CD4-positive, alpha-beta T cell treated with Interleukin-15 for 1 hour (primary cell): ENCODE results near the gene C5orf46.

Experiments used
- DNase-seq: peaks from one replicate; pipeline ENCODE4 v3.0.0-alpha.2; 2020

C5orf46 gene

DNA sequence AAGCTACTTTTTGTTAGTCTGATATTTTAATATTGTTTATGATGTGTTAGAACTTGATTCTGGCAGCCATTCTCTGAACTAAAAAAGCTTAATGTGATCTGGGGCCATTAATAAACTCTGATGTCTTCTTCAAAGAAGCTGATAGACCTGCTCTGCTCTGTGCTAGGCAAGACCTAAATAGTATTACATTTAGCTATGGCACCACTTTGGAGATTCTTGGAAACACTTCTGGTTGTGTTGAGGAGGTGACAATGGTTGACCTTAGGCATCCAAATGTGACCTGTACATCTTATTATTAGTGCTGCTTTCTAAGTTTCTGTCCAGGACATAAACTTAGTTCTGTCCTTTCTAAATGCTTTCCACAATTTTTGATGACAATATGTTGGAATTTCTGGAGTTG is 49.5 kb downstream of the C5orf46 start:
- no peak for DNase-seq

DNA sequence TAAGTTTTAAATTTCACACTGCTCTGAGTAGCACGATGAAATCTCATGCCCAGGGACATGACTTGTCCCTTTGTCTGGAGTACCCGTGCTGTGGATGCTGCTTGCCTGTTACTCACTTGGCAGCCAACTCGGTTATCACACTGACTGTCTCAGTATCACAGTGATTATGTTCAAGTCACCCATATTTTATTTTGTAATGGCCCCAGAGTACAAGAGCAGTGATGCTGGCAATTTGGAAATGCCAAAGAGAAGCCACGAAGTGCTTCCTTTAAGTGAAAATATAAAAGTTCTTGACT is 50.6 kb downstream of the C5orf46 start:
- DNase-seq, result no peak

DNA sequence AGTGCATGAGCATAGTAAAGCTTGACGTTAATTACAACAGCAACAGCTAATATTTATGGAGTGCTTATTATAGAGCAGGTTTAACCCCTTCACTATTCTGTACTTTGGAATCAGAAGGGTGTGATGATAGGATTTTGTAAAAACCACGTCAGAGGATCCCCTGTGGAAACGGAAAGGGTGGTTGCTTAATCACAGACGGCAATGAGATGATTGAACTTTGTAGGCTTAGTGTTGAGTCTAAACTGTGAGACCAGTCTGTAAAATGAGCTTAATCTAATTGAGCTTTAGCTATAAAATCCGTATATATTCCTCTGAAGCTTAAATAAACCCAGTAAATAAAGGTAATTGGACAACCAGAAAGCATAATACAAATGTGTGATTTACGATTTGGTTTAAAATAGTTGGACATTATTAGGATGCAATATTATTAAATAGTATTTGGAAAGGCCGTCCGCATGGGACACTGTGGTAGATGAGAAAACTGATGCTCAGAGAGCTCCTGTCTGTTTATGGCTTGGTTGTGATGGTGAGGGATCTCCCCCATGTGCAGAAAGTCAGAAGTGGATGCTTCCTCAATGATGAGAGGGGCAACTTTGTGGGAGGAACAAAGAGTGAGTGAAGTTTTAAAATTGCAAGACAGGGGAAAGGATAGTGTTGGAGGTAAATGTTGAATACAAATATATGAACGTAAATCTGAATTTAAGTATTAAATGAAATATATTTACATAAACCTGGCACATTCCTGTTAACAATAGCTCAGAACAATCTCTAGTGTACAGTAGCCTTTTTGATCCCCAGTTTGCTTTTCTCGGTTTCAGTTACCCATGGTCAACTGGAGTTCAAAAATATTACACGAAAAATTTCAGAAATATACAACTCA is 51.2 kb downstream of the C5orf46 start:
- DNase-seq, result no peak

DNA sequence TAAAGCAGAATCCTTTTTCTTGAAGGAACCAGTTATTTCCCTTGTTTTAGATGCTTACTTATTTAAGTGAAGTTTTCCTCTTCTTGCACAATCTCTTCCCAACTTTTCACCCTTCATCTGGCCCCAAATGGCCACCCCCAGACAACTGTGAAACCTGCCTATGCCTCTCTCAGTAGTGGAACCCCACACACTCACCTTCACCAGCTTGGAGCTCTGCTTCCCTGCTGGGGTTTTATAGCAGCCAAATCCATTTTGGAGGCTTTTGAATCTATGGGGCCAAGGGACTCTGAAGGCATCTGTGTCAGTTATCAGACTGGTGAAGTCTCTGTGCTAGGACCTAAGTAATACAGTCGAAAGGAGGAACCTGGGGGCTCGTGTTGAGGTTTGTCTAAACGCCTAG is 52.0 kb downstream of the C5orf46 start:
- no peak for DNase-seq

DNA sequence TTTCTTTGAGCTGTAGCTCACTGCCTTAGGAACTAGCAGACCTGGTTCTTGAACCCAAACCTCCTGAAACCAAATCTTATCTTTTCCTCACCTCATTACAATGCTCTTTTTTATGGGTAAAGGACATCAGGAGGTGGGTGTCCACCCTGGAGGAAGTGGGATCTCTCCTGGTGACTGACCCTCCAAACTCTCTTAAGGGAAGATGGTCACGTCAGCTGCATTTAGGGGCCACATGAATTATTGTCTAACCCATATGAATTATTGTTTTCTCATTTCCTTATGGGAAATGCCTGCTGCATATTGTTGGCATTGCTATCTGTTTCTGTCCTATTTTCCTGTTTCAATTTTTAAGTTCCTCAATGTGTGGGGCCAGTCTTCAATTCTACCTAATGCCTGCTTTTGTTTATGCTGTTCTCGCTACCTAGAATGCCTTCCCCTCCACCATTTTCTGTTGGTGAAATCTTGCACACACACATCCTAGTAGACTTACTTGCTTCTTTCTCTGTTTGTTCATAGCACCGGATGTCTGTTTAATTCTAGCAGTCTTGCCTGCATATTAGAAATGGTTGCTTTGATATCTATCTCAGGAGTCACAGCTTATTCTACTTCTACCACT is 52.9 kb downstream of the C5orf46 start:
- no peak for DNase-seq

DNA sequence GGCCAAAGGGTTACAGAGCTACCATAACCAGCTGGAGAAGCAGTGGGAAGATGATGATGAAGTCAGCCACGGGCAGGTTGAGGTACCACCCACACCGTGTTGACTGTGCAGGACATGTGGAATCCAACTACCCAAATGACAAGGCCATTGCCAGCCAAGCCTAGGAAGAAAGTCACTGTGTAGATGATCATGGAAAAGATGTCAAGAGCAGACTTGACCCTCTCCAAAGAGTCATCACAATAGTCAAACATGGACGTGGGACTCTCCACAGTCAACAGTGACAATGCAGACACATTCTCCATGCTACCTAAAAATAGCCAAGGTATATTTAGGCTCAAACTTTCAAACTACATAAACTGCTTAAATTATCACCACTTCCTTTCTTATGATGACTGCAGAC is 54.0 kb downstream of the C5orf46 start:
- no peak for DNase-seq

DNA sequence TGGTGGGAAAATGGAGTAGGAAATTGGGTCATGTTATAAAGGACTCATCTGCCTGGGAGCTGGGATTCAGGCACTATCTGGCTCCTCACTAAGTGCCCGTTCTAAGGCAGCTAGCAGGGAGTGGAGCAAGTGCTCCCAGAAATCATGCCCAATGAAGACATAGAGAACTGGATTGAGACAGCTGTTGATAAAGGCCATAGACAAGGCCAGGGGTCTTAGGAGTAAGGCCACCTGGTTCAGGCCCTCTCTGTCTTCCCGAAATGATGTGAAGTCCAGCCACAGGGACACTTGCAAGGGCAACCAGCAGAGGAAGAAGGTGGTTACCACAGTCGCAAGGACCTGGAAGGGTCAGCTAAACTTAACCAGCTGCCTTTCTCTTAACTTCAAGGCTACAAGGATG is 54.8 kb downstream of the C5orf46 start:
- DNase-seq, result no peak

DNA sequence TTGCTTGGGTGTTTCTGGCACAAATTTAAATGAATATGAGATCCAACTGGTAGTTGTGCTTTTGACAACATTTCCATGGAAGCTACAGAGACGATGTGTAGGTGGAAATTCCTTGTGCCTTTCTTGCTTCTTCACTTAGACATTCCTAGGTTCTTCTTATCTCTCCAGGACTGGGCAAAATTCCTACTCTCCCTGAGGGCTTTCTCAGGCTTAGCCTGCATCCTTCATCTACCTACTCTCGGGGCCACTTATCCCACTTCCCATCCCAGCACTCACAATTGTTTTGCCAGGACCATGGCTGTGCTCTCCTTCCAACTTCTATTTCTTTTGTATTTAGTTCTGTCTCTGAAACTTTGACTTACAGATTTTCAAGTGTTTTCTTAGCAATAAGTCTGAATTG is 57.1 kb downstream of the C5orf46 start:
- no peak for DNase-seq

DNA sequence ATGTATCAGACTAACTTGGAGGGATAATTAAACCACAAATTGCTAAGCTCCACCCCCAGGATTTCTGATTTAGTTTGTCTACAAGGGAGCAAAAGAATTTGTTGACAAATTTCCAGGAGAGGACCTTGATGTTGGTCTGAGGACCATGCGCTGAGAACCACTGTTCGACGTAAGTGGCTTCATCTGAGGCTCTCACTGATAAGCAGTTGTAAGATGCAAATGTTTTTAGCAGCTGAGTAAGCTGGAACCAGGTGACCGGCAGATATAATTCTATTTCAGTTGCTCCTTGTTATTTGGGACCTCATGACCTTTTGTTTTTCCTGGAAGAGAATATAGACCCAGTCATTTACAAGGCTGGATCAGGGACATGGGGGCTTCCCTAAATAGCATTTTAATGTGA is 60.7 kb downstream of the C5orf46 start:
- DNase-seq, result no peak

DNA sequence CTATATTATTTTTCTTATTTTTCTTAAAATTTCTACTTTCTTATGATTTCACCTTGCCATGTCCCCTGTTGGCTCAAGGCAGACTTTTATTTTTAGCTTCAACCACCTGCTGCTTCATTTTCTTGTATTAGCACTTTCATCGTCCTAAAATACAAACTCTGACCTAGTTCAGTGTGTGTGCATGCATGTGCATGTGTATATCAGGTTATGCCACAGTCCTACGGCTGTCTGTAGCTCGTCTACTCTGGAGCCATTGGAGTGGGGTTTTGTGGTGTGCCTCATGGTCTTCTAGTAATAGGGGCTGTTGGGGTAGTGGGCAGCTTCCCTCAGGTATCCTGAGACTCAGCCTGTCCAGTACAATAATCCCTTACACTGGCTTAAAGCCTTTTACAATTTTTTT is 61.5 kb downstream of the C5orf46 start:
- no peak for DNase-seq

DNA sequence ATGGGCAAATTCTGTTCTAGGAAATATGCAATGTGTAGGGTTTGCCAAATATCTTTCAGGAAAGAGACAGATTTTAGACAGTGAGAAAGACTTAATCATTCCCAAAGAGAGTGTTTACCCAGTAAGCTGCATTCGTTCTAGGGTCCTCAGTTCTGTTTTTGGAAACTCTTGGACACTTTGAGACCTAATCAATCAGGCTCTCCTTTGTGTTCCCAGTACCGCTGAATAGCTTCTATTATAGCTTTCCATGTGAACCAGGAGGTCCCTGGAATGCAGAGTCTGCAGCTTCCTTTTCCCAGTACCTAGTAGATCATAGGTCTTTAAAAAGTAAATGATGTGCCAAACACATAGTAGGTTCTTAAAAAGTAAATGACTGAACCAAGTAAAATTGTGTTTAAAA is 63.5 kb downstream of the C5orf46 start:
- no peak for DNase-seq
